NAMALWA (cell line): ENCODE data around the gene KLC1.
A peak's percentile ranks its signal among the peaks of the same experiment; 100 is the strongest.

Source experiments
- DNase-seq: peaks from one replicate; pipeline ENCODE4 v3.0.0-alpha.2; 2015; ENCODE audit warnings: low spot score

Gene KLC1

GRCh38 chr14:103659631-103660030, 30.6 kb downstream of the KLC1 start:
- DNase-seq = no peak

DNA sequence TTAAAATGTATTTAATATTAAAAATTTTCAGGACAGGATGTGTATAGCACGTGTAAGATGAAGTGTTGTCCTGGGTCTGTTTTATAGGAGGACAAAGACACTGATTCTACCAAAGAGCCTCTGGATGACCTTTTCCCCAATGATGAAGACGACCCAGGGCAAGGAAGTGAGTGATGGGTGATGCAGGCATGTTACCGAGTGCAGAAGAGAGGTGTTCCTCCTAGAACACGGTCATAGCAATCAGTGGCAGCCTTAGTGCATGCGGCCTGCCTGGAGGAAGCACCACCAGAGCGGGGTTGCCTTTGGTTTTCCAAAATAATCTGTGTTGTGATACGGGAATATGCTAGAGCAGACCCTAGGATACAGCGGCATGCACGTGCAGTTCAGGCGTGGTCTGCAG, 33.0 kb downstream of the KLC1 start:
- DNase-seq = no peak

DNA sequence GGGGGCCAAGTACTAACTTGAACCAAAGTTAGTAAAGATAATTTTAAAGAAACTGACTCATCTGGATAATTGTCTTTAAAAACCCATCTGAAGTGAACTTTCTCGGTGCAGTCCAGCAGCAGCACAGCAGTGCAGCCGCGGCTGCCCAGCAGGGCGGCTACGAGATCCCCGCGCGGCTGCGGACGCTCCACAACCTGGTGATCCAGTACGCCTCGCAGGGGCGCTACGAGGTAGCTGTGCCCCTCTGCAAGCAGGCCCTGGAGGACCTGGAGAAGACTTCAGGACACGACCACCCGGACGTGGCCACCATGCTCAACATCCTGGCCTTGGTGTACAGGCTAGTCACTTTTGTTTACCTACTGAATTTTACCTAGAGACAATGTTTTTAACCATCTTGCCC, 33.6 kb downstream of the KLC1 start:
- DNase-seq = no peak

DNA sequence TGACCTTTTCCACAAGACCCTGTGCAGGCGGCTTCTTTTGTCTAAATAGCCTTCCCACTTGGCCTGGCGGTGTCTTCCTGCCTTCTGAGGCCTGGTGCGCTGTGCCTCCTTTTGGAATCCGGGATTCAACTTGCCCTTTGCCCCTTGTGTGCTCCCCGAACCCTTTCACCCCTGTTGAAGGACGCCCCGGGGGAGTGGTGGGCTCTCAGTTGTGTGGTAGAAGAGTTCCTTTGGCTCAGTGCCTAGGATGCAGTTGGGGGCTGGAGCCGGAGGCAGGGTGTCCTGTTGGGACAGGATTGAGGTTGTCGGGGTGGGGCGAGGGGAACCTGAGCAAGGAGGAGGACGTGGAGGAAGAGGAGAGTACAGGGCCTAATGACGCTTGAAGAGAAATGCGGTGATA, 34.5 kb downstream of the KLC1 start:
- DNase-seq = no peak

DNA sequence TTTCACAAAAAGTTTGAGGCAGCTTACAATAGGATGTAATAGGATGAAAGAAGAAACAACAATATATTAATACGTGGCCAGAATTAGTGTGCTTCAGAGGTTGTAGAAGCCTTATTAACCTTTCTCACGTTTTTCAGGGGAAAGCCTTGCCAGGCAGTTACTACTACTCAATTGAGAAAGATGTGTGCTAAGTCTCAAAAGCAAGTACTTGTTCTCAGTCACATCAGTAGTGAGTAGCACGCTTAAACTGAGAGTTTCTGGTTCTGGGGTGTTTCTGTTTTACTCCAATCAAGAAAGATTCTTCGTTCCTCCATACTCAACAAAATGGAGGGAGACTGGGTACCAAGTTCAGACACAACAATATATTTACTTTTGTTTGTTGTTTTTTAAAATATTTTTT, 38.7 kb downstream of the KLC1 start:
- no peak for DNase-seq

DNA sequence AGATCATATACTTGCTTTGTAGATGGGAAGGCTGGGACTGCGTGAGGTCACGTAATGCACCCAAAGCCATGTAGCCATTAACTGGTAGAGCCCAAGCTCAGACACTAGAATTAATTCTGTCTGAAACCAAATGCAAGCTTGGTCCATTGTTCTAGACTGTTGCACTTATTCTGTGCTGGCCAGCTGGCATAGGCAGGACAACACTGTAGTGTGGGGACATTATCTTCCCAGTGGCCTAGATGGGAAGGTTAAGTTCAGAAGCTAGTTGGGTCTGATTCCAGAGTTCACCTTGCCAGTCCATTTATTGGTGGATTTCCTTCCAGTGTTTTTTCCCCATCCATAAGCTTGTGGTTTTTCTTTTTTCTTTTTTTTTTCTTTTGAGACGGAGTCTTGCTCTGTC, 39.1 kb downstream of the KLC1 start:
- DNase-seq = no peak

DNA sequence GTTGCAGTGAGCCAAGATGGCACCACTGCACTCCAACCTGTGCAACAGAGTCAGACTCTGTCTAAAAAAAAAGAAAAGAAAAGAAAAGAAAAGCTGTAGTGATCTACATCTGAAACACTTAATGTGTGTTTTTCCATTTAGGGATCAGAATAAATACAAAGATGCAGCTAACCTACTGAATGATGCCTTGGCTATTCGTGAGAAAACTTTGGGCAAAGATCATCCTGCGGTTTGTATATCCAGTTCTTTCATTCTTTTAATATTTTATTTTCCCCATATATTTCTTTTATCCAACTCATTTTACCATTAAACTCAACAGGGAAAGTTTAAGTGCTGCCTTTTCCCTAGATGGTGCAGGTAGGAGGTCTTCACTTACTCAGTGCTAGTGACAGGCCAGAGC, 40.4 kb downstream of the KLC1 start:
- DNase-seq = no peak

DNA sequence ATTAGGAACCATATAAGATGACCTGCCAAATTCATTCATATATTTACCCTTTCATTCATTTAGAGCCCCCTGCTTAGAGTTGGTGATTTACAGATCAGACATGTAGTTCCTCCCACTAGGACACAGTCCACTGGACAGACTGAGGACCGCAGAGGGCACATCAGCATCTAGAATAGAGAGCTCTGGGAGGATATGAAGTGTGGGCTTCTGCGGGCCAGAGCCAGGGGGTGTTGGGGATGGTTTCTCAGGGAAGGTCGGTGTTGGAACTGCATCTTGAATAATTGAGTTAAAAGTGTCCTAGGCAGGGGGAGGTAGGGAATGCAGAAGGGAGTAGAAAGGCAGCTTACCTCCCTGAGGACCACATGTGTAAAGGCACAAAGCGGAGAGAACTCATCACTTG, 42.9 kb downstream of the KLC1 start:
- DNase-seq = no peak

DNA sequence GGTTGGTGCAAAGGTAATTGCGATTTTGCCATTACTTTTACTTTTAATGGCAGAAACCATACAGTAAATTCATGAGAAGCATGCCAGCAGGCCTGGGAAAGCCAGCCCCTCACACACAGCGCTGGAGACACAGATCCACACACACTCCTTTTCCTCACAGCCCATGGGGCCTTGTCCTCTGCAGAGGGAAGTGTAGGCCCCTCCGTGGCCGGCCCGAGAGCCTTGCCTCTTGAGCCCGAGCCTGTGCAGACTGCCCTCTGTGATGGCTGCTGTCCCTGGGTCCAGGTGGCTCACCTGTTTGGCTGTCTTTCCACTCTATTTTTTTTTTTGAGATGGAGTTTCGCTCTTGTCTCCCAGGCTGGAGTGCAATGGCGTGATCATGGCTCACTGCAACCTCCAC, 46.9 kb downstream of the KLC1 start:
- no peak for DNase-seq

DNA sequence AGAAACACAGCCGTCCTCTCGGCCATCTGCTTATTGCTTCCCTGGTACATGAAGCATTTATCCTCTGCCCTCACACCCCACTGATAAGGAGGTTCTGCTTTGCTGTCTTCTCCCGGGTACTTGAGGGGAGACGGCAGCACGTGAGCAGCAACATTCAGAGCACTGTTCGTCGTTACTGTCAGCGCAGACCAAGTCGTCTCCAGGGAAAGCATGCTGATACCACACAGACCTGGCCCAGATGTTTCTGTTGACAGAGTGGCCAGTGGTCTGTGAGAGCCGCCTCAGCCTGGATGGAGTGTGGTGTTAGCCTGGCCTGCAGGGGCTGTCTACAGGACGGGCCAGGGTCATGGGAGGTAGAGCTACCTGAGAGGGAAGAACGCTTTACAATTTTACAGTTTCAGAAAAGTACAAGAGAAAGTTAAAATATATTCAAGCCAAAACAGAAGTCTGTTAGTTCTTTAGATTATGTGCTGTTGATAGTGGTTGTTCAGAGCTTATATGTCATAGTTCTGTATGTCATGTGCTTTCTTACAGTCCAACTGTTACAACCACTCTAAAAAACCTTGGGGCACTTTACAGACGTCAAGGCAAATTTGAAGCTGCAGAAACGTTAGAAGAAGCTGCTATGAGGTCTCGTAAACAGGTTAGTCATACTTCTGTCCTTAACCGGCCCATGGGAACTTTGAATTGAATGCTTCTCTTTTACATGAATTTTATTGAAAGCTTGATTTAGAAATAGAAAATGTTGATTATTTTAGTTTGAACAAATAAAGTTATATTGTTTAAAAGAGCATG, 48.1 kb downstream of the KLC1 start:
- no peak for DNase-seq

DNA sequence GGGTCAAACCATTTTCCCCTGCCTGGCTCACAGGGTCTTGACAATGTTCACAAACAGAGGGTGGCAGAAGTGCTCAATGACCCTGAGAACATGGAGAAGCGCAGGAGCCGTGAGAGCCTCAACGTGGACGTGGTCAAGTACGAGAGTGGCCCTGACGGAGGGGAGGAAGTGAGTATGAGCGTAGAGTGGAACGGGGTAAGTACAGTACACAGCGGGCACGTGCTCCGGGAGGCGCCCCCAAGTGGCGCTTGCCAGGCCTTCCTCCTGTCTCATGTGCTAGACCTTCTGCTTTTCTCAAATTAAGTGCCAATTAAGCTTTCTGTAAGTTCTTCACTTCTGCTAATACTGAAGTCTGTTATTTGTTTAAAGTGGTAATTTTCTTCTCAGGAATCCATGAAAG, 50.3 kb downstream of the KLC1 start:
- peak; percentile 74 for DNase-seq

- no peak for DNase-seq
Measured at GRCh38 chr14:103680491-103681231, 51.6 kb downstream of the KLC1 start.

GRCh38 chr14:103683139-103683538, 54.1 kb downstream of the KLC1 start:
- DNase-seq = no peak

- DNase-seq = no peak
Measured at GRCh38 chr14:103684471-103684870, 55.5 kb downstream of the KLC1 start.

DNA sequence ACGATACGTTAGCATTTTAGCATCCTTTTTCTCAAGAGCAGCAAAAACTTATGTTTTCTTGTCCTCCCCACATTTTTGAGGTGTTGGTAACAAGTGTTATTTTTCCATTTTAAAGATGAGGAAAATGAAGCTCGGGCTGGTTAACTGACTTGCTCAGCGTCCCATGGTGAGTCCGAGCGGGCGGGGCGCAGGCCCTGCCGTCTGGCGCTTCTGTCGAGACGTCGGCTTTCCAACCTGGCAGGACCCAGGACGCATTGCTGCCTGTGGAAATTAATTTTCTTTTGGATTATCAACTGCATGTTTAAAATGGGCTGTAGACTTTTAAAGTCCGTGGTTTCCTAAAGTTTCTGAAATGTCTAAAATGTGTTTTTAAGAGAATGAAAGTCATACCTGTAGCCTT, 55.9 kb downstream of the KLC1 start:
- no peak for DNase-seq

DNA sequence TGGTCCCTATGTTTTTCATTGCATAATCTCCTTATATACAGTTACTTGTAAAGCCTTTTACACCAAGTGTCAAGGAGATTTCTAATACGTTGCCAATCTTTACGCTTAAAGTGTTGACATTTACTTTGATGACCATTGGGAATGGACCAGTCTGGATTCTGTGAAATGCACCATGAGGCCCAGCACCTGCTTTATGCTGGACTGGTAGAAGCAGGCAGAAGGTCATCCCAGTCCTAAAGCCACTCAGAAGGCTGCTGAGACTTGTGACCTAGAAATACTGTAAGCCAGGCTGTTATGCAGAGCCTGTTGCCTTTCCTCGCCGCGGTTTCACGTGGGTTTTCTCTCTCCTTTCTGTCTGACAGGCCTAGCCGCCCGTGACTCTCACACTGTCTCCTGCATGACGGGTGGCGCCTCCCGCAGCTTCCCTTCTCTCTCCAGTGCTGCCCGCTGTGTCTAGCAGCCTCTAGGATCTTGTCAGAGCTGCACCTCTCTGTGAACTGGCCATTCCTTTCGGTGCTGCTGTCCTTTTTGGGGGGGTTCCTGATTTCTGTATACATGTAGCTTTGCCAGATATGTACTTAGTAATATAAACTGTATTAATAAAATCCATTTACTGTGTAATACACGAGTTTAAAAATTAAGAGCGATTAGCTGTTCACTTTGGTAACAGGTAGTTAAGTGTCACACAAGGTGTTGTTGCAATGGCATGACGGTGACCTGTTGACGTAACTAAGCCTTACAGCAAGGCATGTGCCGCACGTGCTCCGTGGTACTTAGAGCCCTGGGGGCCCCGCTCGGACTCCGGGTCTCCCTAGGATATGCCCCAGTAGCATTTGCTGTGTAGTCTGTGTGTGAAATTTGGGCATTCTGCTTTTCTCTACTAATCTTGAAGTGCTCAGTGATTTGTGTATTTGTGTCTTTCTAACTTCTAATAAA, 56.5 kb downstream of the KLC1 start:
- no peak for DNase-seq

DNA sequence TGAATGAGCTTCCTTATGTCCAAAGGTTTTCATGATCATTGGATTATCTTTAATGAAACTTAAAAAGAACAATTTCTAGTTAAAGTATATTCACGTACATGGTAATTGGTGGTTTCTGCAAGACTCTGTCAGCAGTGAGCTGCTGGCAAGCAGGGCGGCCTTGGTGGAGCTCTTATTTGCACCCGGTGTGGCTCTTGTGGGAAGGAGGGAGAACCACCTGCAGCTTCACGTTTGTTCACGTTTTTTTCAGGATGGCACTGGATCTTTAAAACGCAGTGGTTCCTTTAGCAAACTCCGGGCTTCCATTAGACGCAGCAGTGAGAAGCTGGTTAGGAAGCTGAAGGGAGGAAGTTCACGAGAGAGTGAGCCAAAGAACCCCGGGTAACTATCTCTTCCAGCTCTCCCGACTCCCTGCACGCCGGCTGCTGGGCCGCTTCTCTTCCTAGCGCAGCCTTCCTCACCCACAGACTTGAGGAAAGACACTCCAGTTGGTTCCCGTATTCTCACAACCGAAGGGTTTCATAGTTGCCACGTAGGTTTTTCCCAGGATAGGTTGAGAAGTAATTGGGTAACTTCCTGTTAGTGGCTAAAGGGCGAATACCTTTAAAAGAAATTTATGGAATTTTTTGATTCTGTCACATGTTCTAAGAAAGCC, 57.9 kb downstream of the KLC1 start:
- no peak for DNase-seq

- DNase-seq = no peak
Measured at GRCh38 chr14:103687712-103688111, 58.7 kb downstream of the KLC1 start.

GRCh38 chr14:103688441-103688840, 59.4 kb downstream of the KLC1 start:
- no peak for DNase-seq

DNA sequence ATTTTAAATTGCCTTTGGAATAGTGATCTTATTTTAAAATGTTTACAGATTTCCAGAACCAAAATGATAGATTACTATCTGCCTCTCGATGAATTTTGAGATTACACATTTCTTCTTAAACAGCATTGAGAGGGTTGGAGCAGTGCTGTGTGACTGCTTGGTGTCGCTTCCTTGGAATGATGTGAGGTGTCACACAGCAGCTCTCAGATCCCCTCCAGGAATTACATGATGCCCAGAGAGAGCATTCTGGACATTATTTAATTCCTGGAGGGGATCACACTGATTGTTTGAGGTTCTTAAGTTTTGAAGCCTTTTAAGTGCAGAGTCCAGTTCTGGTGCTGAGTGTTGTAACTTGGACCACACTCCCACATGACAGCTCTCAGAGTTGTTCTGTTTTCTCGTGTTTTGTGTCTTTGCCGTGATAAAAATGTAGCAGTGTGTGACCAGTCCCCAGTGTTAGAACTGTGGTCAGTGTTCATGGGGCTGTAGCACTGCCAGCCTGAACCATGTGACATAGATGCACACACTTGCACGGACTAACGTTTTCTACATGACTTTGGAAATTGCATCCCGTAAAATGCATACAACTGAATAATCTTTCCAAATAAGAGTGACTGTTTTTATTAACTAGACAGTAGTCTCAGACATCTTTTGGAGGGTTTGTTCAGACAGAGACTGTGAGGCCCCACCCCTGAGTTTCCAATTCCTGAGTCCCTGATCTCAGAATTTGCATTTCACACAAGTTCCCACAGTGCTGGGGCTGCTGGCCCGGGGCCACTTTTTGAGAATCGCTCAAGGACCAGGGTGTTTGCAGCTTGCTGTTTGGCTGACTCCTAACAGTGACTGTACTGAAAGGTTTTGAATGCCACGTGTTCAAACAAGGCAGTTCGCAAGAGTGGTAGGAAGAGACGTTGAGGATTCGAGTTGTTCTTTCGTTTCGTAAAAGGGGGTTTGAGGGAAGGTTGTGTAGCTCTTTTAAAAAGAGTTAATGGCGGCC, 60.2 kb downstream of the KLC1 start:
- peak; percentile 86 for DNase-seq

GRCh38 chr14:103690332-103690731, 61.3 kb downstream of the KLC1 start:
- DNase-seq = no peak
